Neural crest cell (in vitro differentiated cells): ENCODE results near the gene ELSPBP1. TPM values are rescaled to one million over a fixed set of nuclear protein-coding genes. Genes with fewer than 3 reads are reported as not detected.
"Not testable (repeated sequence)": the region's sequence is repeated elsewhere in the genome, so short reads cannot be mapped to it uniquely, and the experiment has no call there.

Experiments
- DNase-seq: peaks from one replicate; pipeline ENCODE4 v3.0.0; 2021; ENCODE audit warnings: low read depth, mixed read lengths, low spot score
- H3K27ac Mint-ChIP-seq: one replicate; pipeline ENCODE4 v1.8.0; 2021; ENCODE audit warnings: mild to moderate bottlenecking, mixed read lengths; ENCODE audit not compliant: unreplicated experiment
- H3K27me3 Mint-ChIP-seq: 2 replicates; pipeline ENCODE4 v1.8.0; 2021; ENCODE audit warnings: low read depth, mild to moderate bottlenecking, mixed read lengths
- H3K36me3 Mint-ChIP-seq: 2 replicates; pipeline ENCODE4 v1.8.0; 2021; ENCODE audit warnings: low read depth, mild to moderate bottlenecking, mixed read lengths
- H3K4me1 Mint-ChIP-seq: 2 replicates; pipeline ENCODE4 v1.8.0; 2021; ENCODE audit warnings: mixed read lengths
- H3K4me3 Mint-ChIP-seq: one replicate; pipeline ENCODE4 v1.8.0; 2021; ENCODE audit warnings: mild to moderate bottlenecking, mixed read lengths
- H3K9me3 Mint-ChIP-seq: 2 replicates; pipeline ENCODE4 v1.8.0; 2021; ENCODE audit warnings: mixed read lengths
- total RNA-seq: library from RNA; stranded (reverse); gene quantifications from 2 replicates; pipeline ENCODE4 v1.2.1, GENCODE V29; 2021
- TF ChIP-seq, protein P1 (sequence below): fragments of 200-600 bp; sonication (generic); conservative IDR thresholded peaks from 2 replicates; pipeline ENCODE4 v1.5.0; 2021; ENCODE audit warnings: antibody characterized with exemption, mild to moderate bottlenecking

The ELSPBP1 gene
- total RNA-seq, 1 donor from 2014 or later, result not detected

GRCh38 chr19:48059331-48059730 is 64.9 kb downstream of the ELSPBP1 start:
- Mint-ChIP-seq H3K4me3 (no peak overlapping the region), H3K36me3 (no peaks in the 10 kb centered on the region), H3K9me3 (no peaks in the 10 kb centered on the region), H3K27ac (no peak overlapping the region), H3K4me1 (no peaks in the 10 kb centered on the region), H3K27me3 (peaks cover 14% of the 10 kb centered on the region)
- no peak for DNase-seq
- TF ChIP-seq, protein P1, sequence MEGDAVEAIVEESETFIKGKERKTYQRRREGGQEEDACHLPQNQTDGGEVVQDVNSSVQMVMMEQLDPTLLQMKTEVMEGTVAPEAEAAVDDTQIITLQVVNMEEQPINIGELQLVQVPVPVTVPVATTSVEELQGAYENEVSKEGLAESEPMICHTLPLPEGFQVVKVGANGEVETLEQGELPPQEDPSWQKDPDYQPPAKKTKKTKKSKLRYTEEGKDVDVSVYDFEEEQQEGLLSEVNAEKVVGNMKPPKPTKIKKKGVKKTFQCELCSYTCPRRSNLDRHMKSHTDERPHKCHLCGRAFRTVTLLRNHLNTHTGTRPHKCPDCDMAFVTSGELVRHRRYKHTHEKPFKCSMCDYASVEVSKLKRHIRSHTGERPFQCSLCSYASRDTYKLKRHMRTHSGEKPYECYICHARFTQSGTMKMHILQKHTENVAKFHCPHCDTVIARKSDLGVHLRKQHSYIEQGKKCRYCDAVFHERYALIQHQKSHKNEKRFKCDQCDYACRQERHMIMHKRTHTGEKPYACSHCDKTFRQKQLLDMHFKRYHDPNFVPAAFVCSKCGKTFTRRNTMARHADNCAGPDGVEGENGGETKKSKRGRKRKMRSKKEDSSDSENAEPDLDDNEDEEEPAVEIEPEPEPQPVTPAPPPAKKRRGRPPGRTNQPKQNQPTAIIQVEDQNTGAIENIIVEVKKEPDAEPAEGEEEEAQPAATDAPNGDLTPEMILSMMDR, result no peak

DNA sequence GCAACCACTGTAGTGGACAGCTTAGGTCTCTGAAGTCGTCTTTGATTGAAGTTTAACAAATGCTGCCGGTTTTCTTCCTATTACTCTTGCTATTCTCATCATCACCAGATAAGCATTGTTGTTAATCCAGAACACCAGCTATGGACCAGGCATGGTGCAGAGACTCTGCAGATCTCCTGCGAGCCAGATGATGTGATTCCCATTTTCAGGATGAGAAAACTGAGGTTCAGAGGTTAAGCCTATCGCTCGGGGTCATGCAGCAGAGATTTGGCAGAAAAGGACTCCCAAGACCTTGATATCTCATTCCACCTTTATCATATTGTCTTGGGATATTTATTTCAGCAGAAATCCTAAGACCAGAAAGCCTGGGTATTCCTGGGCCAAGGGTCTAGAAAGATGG is 65.9 kb downstream of the ELSPBP1 start:
- TF ChIP-seq, protein P1, result no peak
- Mint-ChIP-seq H3K36me3 (no peaks in the 10 kb centered on the region), H3K9me3 (peaks cover 3% of the 10 kb centered on the region), H3K27ac (no peak overlapping the region), H3K4me1 (no peaks in the 10 kb centered on the region), H3K27me3 (peaks cover 14% of the 10 kb centered on the region), H3K4me3 (no peak overlapping the region)
- DNase-seq, result no peak

DNA sequence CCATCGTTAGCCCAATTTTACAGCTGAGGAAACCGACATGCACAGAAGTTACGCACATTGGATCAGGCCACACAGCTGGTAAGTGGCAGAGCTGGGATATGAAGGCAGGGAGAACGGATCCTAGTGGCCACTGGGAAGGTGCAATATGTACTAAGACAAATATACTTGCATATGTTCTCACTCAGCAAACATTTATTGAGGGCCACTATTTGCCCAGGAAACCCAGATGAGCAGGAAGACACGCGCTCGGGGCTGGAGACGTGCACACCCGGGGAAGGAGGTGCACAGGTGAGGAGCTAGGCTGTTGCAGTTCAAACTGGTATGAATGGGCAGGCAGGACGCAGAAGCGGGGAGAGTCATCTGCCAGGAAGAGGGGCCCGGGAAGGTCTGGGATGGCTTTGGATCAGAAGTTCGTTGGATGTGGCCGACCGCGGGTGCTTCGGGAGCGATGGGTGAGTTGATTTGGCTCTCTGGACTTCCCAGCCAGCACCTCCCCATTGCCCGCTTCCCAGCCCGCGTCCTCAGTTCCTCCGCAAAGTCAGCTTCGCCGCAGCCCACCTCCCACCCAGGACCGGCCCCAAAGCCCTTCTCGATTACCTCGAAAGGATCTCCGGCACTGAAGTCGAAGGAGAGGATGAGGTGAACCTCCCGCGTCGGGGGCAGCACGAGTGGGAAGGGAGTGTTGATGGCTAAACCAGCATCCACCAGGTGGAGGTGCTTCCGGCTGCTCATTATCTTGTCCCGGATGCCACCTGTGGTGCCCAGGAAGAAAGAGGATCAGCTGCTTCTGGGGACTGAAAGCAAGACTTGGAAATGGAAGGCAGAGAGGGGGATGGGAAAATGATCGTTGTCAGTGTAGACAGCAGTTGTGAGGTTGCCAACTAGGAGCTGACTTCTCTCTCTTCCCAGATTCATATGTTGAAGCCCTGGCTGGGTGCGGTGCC is 67.2 kb downstream of the ELSPBP1 start:
- TF ChIP-seq, protein P1, result no peak
- Mint-ChIP-seq H3K4me1 (no peaks in the 10 kb centered on the region), H3K4me3 (no peak overlapping the region), H3K9me3 (peaks cover 3% of the 10 kb centered on the region), H3K27ac (no peak overlapping the region), H3K36me3 (no peaks in the 10 kb centered on the region), H3K27me3 (peaks cover 14% of the 10 kb centered on the region)
- no peak for DNase-seq

GRCh38 chr19:48064509-48064908 is 70.1 kb downstream of the ELSPBP1 start:
- DNase-seq, result no peak
- Mint-ChIP-seq H3K27ac (no peak overlapping the region), H3K36me3 (no peaks in the 10 kb centered on the region), H3K4me3 (no peak overlapping the region), H3K4me1 (no peaks in the 10 kb centered on the region), H3K27me3 (peaks cover 14% of the 10 kb centered on the region), H3K9me3 (peaks cover 3% of the 10 kb centered on the region)
- TF ChIP-seq, protein P1, result no peak

- Mint-ChIP-seq H3K9me3 (peaks cover 5% of the 10 kb centered on the region), H3K4me1 (no peaks in the 10 kb centered on the region), H3K27ac (no peak overlapping the region), H3K27me3 (peaks cover 2% of the 10 kb centered on the region), H3K36me3 (no peaks in the 10 kb centered on the region), H3K4me3 (no peak overlapping the region)
- DNase-seq, result no peak
- TF ChIP-seq, protein P1, result no peak
Observed at GRCh38 chr19:48069435-48069834, 75.0 kb downstream of the ELSPBP1 start.

GRCh38 chr19:48070177-48070769 is 75.8 kb downstream of the ELSPBP1 start:
- not testable (repeated sequence) for DNase-seq, H3K27ac Mint-ChIP-seq, H3K36me3 Mint-ChIP-seq, H3K4me1 Mint-ChIP-seq, H3K4me3 Mint-ChIP-seq, H3K9me3 Mint-ChIP-seq, H3K27me3 Mint-ChIP-seq
